GOT3 (cell line): ENCODE results near the gene UROC1.

Experiments used
- DNase-seq: peaks from one replicate; lab custom pipeline; 2025; ENCODE audit warnings: mixed read lengths; lab: John Stamatoyannopoulos, UW

UROC1 gene

DNA sequence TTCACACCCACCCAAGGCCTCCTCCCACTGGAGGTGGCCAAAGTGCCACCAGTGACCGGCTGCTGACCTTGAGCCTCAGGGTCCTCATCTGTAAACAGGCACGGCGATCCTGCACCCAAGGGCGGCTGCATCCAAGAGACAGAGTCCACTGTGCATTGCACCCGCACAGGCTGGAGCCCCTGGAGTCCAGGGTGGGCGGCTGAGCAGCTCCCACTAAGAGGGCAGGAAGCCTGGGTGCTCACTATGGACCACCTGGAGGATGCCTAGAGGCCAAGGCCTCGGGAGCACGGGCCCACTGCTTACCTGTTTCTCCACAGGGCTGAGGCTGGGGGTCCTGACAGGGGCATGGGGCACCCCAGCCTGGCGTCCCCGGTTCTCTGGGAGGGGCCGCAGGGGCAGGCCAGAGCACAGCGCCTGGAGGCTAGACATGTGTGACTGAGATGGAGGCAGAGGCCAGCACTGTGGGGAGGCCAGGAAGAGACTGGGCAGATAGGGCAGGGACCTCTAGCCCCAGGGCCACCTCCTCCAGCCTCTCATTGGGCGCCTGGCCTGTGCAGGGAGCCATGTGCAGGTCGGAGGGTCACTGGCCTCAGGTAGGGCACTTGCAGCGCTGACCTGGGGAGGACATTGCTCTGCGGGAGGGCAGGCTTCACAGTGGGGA is at the start of gene UROC1:
Gene UROC1, minus strand, starts transcription at position 483 of the 661 bp plus-strand sequence. Its CDS starts 54 bp downstream, at position 429.
- DNase-seq = no peak

DNA sequence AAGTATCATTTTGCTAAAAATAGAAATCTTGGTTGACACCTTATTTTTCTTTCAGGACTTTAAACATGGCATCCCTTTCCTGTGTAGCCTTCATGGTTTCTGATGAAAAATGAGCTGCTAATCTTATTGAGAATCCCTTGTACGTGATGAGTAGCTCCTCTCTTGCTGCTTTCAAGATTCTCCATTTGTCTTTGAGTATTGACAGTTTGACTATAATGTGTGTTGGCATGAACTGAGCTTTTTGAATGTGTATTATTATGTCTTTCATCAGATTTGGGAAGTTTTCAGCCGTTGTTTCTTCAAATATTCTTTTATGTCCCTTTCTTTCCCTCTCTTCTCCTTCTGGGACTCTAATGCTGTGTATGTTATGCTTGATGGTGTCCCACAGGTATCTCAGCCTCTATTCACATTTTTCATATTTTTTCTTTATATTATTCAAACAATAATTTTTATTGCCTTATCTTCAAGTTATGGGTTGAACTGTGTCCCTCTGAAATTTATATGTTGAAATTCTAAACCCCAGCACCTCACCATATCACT is 45.2 kb upstream of the UROC1 start:
- DNase-seq = no peak

DNA sequence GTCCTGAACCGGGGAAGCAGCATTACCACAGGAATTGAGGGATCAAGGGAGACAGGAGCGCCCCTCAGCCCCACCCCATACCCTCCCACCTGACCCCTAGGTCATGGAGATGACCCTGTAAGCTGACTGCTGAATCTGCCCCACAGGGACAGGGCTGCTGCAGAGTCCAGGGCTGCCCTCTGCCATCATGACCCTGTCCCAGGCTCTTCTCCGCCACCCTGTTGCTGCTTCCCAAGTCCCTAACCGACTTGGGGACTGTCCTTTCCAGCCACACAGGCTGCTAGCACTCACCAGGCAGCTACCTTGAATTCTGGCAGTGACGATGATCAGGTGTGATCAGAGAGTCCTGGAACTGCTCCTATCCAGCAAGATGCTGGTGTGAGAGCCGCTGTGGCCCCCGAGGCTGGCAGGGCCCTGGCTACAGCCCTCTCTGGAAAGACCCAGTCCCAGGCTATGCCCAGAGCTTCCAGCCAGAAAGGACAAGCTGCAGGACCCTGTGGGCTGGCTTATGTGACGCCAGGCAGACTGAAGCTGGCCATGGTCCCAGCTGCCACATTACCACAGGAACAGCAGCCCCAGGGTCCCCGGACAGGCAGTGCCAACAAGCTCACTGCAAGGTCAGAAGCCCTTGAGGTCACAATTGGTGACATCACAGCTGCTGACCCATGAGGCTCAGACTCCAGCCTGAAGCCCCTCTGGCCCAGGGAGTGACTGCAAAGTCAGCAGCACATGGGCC is 40.9 kb upstream of the UROC1 start, which contains the start of gene C3orf22:
Gene C3orf22, minus strand, starts transcription at position 597 of the 736 bp plus-strand sequence. CDS start 5,542 bp downstream, outside the sequence.
- DNase-seq = no peak

DNA sequence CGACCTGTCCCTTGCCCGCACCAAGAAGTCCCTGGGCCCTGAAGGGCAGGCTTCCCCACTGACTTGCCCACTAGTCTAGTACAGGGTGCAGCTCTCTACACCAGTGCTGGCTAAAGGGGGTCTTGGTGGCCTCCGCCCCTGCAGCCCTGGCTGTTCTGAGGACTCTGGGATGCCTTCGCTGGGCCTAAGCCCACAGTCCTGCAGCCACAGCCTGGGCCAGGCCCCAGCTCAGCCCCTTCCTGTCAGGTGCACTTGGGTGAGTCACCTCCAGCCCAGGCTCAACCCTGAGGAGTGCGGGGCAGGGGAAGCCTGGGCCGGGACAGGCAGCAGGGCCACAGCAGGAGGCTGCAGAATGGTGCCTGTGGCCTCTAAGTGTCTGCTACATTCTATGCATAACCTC is 40.2 kb upstream of the UROC1 start:
- DNase-seq = no peak

DNA sequence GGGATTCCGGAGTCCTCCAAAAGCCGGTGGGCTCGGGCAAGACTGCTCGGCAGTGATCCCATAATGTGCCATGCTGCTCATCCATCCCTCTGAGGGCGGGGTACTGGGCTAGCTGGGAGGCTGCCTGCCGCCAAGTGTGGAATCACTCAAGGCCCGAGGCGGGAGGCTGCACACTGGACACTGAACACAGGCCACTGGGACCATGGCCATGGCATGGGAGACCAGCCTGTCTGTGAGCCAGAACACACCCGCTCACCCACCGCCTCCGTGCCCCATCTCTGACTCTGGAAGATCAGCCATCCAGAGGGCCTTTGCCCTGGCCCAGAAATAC is 39.8 kb upstream of the UROC1 start:
- DNase-seq = no peak

DNA sequence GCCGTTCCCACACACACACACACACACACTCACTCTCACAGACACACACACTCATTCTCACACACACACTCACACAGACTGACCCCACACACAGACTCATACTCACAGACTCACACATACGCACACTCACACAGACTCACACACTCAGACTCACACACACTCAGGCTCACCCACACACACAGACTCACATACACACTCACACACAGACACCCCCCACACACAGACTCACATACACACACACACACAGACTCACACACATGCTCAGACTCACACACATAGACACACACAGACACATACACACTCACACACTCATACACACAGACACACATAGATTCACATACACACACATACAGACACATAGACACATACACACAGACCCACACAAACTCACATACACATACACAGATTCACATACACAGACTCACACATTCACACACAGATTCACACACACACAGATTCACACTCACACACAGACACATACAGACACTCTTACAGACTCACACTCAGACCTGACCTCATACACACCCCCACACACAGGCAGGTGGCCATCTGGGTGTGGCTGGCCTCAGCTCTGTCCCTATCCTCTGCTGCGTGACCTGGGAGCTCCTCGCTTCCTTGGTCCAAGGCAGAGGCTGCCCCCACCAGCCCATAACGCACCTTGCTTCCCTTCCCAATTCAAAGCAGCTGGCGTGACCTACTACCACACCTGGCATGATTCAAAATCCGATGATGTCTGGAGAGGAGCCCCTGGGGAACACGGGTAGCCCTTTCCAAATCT is 39.3 kb upstream of the UROC1 start:
- DNase-seq = no peak

DNA sequence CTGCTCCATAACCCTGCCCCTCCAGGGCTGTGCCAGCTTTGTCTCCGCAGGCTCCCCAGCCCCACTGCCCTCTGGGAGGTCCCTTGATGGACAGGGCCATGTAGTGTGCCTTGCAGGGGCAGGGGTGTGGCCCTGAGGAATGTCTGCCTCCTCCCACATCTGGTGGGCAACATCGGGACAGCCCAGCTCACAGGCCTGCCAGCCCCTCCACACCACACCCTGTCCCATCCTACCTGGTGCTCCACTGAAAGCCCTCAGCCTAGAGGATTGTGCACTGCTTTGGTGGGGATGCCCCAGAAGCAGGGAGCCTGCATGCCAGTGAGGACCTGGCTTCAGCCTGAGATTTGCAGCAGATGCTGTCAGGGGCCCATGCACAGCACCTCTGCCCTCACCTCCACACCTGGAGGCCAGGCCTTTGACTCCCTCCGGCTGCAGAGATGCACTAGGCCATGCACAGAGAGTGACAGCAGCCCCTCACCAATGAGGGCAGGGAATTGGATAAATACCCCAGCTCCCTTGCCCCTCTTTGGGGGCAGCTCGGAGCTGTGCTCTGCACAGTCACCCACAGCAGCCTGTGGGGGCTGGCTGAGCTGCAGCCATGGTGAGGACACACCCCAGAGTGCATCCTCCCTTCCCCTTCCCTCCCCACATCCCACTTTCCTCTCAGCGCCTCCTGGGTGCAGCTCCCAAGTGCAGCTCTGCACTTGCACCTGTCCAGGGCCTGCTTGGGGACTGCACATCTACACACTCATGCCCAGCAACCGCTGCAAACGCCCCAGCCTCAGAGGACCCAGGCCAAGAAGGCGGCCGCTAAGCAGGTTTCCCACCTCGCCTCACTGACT is 38.4 kb upstream of the UROC1 start:
- no peak for DNase-seq

DNA sequence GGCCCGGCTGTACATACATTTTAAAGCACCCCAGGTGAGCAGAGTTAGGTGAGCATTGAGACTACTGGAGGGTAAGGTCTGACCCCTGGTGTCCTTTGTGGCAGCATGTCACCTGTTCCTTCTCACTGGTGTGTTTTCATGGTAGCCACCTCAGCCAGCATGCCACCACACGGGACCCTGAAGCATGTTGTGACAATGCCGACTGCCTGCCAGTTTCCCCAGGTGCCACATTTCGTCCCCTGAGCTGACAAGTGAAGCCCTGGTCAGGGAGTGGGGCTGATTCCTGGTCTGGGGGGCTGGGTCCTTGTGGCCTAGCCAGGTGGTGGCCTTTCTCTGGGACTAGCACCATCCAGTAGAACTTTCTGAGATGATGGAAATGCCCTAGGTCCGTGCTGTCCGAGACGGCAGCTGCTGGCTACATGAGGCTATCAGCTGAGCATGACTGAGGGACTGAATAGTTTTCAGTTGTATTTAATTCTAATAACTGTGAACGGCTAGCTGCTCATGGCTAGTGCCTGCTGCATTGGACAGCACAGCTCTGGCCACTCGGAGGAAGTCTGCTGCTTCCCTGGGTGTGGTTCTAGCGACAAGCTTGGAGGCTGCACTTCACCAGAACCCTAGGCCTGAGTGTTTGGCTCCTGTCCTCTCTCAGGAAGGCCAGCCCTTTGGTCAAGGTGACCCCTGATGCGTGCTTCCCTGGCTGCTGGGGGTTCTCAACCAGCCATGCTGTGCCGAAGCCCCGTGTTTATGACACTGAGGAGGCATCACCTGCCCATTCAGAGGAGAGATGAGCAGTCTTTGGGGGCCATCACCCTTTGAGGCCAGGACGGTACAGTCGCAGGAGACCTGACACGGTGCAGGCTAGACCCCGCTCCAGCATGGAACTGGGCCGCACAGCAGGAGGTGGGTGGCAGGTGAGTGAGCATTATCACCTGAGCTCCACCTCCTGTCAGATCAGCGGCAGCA is 37.3 kb upstream of the UROC1 start:
- no peak for DNase-seq

DNA sequence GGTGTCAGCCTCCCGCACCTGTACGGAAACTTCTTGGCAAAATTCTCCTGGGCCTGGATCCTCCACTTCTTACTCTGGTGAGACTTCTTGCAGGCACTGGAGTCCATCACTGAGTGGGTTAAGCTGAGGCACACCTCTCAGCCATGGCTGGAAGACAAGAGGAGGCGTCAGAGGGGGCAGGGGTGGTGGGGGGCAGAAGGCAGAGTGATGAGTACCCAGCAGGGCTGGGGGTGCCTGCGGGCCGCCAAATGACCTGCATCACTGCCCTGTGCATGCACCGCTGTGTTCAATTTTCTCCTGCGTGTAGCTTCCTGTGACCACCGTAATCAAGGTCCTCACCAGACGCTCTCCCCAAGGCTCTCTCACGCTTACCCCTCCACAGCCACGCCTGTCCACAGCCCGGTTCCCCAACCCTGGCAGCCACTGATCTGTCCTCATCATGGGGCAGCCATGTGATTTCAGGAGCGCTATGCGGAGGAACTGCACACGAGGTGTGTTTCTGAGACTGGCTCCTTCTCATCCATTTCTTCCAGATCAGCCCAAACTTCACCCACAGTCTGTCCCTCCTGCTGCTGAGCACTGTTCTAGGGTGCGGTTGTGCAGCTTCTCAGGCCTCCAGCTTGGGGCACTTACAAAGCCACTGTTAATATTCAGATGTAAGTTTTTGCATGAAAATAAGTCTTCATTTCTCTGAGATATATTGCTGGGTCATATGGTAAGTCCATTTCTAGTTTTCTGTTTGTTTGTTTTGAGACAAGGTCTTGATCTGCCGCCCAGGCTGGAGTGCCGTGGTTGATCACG is 35.9 kb upstream of the UROC1 start:
- DNase-seq = no peak

DNA sequence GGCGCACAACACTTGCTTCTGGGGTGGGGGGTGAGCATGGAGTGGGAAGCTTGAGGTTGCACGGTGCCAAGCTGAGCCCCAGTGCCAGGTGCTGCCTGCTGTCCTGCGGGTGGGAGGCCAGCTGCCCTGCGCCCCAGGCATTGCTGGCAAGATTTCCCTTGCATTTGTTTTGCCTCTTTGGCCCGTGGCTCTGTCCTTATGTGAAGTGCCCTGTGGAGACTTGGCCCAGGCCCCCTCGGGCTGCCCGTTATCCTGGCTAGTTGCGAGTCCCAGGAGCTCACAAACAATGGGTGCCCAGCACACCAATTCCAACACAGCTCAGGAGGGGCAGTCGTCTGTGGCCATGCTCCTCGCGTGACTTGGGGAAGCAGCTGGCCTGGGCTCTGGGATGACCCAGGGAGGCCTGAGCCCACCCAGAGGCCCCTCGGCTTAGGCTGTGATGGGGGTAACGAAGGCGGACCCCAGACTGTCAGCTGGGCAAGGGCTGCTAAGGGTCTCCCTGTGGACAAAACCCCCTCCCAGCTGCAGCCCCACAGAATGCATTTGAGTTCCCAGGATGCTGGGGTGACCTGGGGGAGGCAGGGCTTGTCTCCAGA is 35.2 kb upstream of the UROC1 start:
- DNase-seq = no peak

DNA sequence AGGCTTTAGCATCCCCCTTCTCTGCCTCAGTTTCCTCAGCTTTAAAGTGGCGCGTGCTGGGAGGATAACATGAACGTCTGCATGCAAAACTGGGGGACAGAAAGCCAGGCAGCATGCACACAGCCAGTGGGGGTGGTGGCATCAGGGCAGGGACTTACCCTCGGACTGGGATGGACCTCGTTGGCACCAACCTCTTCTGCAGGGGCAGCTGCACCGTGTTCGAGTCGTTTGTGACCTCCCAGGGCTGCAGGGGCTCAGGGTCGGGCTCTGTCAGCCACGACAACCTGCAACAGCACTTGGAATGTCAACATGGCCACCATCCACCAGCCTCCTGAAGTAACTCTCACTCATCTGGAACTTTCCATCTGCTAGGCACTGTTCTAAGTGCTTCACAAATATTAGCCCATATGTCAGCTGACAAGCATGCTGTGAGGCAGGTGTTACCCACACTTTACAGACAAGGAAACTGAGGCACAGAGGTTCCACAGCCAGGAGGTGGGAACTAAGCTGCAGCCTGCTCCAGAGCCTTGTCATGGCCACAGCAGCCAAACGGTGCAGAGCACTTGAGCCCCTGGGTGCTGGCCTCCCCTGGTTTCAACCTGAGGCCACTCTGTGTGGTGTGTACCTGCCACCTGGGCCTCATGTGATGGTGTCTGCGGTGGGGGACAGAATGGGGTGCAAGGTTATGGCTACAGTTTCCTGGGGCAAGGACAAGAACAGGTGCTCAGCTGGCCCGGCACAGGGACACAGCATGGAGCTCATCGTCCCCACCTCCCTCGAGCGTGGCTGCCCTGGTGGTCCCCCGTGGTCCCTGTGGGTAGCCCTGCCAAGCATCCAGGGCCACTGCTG is 34.5 kb upstream of the UROC1 start:
- no peak for DNase-seq

DNA sequence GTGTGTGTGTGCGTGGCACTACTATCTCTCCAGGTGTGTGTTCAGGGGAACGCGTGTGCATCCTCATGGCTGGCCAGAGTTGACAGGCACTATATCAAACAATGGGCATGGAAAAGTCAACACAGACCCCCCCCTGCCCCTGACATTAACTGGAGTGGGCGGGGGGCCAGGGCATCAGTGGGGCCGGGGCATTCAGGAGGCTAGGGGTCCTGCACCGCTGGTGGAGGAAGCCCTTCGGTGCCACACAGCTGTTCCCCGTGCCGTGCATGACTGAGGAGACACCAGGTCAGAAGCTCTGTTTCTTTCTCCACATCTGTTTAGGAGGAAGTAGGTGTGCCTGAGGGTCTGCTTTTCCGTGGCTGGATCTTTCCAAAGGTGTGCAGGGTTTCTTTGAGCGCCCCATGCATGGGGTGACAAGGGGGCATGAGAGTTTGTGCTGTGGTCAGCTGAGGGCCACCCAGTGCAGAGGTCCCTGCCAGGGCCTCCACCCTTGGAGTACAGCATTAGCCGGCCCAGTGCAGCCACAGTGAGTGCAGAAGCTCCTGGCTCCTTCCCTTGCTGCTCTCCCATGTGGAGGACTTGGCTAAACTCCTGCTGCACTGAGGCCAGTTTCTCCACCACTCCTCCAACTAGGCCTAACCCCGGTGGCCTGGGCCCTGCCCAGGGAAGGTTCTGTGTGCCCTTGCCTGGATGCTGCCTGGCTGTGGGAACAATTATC is 33.7 kb upstream of the UROC1 start:
- no peak for DNase-seq

DNA sequence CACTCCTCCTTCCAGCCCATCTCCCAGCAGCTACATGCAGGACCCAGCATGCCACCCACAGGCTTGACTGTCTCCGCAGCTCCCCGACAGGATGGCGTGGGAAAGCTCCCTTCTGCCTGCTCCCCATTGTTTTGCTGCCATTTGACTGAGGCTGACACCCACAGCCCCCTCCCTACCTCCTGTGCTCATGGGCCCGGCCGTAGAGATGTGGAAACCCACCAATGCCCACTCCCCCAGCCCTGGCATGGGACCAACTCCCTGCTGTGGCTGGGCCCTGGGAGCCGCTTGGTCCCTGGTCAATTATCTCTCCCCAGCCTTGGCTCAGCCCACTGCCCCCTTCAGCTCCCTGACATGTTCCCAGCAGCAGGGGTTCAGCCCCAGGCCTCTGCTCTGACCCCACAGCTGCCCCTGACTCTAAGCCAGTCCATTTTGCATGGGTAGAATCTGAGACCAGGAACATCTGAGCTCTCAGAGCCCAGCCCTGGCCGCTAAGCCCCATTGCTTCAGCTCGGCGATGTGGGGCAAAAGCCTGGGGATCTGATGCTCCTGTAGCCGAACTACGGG is 33.0 kb upstream of the UROC1 start:
- no peak for DNase-seq

DNA sequence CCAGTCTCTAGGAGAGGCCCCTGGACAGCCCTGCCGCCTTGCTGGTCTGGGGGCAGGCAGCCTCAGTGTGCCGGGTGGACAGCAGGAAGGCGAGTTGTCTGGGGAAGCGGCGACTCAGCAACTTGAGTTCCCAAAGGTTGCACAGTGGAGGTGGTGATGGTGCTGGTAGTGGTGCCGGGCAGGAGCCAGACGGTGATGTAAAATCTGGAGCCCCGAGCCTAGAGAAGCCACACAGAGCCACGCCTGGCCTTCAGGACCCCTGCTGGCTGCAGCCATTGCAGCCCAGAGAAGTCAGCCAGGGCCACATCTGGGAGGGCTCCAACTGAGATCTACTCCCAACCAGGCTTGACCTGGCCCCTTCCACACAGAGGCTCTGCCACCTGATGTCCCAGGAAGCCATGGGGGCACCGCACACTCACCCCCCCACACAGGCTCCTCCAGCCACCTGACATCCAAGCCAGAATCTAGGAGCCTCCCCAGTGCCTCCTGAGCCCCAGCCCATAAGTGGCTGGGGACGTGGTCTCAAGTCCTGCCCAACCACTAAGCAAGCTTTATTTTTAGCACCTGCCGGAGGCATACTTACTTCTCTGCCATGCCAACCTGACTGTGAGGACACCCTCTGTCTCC is 32.4 kb upstream of the UROC1 start:
- no peak for DNase-seq

DNA sequence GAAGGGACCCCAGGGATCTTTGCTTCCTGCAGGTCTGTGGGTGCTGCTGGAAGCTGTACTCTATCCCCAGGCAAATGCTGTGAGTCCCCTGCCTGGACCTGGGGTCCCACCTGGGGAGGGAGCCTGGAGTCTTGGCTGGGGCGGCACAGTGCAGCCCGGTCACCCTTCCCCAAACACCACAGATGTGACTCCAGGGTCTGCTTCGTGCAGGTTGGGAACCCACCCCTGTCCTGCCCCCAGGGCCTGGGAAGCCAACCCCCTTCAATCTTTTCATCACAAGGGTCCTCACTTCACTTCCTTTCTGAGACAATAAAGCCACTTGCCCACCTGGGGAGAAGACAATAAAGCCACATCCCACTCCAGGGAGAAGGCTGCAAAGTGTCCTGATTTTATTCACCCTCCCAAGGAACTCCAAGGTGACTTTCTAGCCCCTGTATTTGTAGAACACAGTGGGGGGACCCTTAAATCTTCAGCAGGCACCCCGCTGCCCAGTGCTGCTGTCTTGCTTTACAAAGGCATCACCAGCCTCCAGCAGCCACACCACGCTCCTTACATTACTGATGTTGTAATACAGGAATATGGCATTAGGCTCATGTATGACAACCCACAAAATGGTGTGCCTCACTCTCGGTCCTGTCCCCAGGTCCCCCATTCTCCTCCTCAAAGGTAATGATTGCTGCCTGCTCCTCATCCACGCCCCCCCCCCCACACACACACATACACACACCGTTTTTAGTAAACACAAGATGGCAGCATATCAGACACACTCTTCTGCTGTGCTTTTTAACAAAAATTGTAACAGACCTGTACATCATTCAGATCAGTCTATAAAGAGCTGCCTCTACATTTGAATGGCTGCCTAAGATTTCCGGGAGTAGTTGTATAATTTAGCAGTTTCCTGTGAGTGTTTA is 31.2 kb upstream of the UROC1 start:
- no peak for DNase-seq

DNA sequence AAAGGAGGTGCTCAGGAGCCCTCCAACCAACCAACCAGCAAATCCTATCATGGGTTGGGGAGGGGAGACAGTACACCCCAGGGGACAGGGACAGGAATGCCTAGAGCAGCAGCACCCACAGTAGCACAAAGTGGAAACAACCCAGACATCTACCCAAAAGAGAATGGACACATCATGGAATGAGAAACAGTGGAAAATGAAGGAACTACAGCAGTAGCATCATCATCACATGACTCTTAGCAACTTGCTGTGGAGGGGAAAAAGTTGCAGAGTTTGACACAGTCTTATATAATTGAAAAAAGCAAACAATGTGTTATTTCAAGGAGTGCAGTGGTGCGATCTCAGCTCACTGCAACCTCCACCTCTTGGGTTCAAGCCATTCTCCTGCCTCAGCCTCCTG is 30.1 kb upstream of the UROC1 start:
- no peak for DNase-seq
